ENCODE measurements around the gene ETHE1.

Gene ETHE1

DNA sequence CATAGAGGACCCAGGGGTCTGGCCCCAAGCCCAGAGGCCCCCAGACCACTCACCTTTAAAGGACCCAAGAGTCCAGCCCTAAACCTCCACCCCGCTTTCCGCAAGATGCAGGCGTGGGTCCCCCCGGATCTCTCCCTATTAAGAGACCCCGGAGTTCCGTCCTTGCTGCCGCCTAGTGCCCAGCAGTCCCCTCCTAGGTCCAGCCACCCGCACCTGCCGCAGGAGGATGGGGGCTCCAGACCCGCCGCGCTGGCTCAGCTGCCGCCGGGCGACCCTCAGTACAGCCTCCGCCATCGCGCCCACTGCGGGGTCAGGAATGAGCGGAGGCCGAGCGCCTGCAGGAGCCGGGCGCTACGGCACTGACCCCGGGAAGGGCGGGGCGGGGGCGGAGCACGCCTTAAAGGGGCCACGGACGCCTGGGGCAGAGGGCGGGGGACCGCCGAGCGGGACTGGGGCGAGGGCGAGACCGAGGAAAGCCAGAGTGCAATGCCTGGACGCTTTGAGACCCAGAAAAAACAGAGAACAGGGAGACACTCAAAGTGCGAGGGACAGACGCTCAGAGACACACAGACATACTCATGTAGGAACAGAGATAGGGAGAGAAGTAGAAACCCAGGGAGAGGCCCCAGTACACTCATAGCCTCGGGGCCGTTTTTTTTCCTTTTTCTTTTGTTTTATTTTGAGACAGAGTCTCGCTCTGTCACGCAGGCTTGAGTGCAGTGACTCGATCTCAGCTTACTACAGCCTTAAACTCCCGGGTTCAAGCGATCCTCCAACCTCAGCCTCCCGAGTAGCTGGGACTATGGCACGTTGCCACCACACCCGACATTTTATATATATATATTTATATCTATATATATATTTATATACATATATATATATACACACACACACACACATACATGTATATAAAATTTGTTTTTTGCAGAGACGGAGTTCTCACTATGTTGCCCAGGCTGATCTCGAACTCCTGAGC is at the start of gene ETHE1:
Gene ETHE1 (minus strand): TSS at position 318 of the 976 bp plus-strand sequence. CDS start 24 bp downstream, at position 294.
- DNase-seq (ENCODE audit: low read depth) = peak; percentile 50
- peak within 1 kb of the TSS; percentile 86 for H3K4me3 ChIP-seq (replicated peaks; ENCODE audit: low read depth, low read length)
- TF ChIP-seq CTCF (IDR thresholded peaks at IDR 0.05; ENCODE audit: low read length, missing control alignments) = no peak

GRCh38 chr19:43575955-43576878 is 49.2 kb upstream of the ETHE1 start:
- no peak for DNase-seq (ENCODE audit: low read depth)
- TF ChIP-seq CTCF (IDR thresholded peaks at IDR 0.05; ENCODE audit: low read length, missing control alignments) = no peak
- peak overlapping the region; percentile 99 for H3K4me3 ChIP-seq (replicated peaks; ENCODE audit: low read depth, low read length)

- peak; percentile 99 for DNase-seq (ENCODE audit: low read depth)
- peak within 1 kb of the TSS; percentile 99 for H3K4me3 ChIP-seq (replicated peaks; ENCODE audit: low read depth, low read length)
- TF ChIP-seq CTCF (IDR thresholded peaks at IDR 0.05; ENCODE audit: low read length, missing control alignments) = no peak
Measured at GRCh38 chr19:43575156-43575950, 48.4 kb upstream of the ETHE1 start, which contains the start of the genes PINLYP and XRCC1. Gene PINLYP (plus strand): TSS chr19:43575801. CDS start chr19:43577192, 1,391 bp downstream. Gene XRCC1 (minus strand): TSS chr19:43575527. CDS start chr19:43575458, 69 bp downstream.

DNA sequence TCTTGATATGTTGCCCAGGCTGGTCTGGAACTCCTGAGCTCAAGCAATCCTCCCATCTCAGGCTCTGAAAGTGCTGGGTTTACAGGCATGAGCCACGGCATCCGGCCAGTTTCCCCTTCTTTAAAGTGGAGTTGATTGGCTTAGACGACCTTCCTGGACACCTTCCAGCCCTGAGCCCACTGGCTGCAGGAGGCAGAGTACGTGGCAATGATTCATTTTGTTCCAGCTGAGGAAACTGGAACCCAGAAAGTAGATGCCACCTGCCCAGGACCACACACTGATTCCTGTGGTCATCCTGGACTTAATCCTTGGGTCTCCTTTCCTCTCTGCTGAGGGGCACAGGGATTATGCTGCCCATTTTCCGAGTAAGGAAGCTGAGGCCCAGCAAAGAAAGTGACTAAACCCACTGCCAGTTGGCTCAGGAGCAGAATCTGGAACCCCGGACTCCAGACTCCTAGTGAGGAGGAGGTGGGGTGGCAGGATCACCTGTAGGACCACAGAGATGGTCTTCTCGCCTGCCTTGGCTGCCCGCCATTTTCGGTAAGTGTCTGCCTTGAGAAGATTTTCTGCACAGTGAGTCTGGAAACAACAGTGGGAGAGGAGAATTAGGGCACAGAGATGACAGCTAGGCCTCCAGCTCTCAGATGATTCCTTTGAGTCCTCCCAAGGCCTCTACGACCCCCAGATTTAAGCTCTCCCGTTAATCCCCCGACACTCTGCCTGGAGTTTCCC is 47.6 kb upstream of the ETHE1 start:
- no peak for DNase-seq (ENCODE audit: low read depth)
- TF ChIP-seq CTCF (IDR thresholded peaks at IDR 0.05; ENCODE audit: low read length, missing control alignments) = no peak
- H3K4me3 ChIP-seq (replicated peaks; ENCODE audit: low read depth, low read length) = peak overlapping the region; percentile 99

DNA sequence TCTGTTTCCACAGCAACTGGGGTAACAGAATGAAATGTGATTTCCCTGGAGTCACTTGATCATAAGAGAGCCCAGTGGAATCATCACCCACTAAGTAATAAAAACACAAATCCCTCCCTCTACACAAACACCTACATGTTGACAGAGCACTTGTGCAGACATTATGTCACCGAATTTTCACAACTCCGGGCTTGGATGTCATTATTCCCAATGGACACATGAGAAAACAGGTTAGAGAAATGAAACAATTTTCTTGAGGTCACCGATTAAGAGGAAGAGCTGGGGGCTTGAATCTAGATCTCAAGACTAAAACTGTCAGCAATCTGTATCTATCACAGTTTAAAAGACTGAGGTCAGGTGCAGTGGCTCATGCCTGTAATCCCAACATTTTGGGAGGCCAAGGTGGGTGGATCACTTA is 45.2 kb upstream of the ETHE1 start:
- H3K4me3 ChIP-seq (replicated peaks; ENCODE audit: low read depth, low read length) = no peak overlapping the region
- no peak for TF ChIP-seq CTCF (IDR thresholded peaks at IDR 0.05; ENCODE audit: low read length, missing control alignments)
- DNase-seq (ENCODE audit: low read depth) = no peak

Data from fibroblast of pulmonary artery (primary cell).